ENCODE measurements around the gene LNPEP.

LNPEP gene

GRCh38 chr5:97021416-97021815 lies 85.5 kb downstream of the LNPEP start:
- H3K4me3 ChIP-seq (ENCODE audit: low read length) = no peak overlapping the region
- no peak for DNase-seq (ENCODE audit: low read depth)
- TF ChIP-seq, protein P1, sequence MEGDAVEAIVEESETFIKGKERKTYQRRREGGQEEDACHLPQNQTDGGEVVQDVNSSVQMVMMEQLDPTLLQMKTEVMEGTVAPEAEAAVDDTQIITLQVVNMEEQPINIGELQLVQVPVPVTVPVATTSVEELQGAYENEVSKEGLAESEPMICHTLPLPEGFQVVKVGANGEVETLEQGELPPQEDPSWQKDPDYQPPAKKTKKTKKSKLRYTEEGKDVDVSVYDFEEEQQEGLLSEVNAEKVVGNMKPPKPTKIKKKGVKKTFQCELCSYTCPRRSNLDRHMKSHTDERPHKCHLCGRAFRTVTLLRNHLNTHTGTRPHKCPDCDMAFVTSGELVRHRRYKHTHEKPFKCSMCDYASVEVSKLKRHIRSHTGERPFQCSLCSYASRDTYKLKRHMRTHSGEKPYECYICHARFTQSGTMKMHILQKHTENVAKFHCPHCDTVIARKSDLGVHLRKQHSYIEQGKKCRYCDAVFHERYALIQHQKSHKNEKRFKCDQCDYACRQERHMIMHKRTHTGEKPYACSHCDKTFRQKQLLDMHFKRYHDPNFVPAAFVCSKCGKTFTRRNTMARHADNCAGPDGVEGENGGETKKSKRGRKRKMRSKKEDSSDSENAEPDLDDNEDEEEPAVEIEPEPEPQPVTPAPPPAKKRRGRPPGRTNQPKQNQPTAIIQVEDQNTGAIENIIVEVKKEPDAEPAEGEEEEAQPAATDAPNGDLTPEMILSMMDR (IDR thresholded peaks at IDR 0.05; ENCODE audit: insufficient read depth, low read depth, low read length, missing control alignments) = no peak

- no peak for DNase-seq (ENCODE audit: low read depth)
- TF ChIP-seq, protein P1 (IDR thresholded peaks at IDR 0.05; ENCODE audit: insufficient read depth, low read depth, low read length, missing control alignments) = no peak
- no peak overlapping the region for H3K4me3 ChIP-seq (ENCODE audit: low read length)
Measured at GRCh38 chr5:97022898-97023297, 87.0 kb downstream of the LNPEP start.

- H3K4me3 ChIP-seq (ENCODE audit: low read length) = no peak overlapping the region
- DNase-seq (ENCODE audit: low read depth) = no peak
- TF ChIP-seq, protein P1 (IDR thresholded peaks at IDR 0.05; ENCODE audit: insufficient read depth, low read depth, low read length, missing control alignments) = no peak
Measured at GRCh38 chr5:97026721-97027120, 90.8 kb downstream of the LNPEP start.

- DNase-seq (ENCODE audit: low read depth) = no peak
- TF ChIP-seq, protein P1 (IDR thresholded peaks at IDR 0.05; ENCODE audit: insufficient read depth, low read depth, low read length, missing control alignments) = no peak
- H3K4me3 ChIP-seq (ENCODE audit: low read length) = no peak overlapping the region
Measured at GRCh38 chr5:97037819-97038218, 101.9 kb downstream of the LNPEP start.

DNA sequence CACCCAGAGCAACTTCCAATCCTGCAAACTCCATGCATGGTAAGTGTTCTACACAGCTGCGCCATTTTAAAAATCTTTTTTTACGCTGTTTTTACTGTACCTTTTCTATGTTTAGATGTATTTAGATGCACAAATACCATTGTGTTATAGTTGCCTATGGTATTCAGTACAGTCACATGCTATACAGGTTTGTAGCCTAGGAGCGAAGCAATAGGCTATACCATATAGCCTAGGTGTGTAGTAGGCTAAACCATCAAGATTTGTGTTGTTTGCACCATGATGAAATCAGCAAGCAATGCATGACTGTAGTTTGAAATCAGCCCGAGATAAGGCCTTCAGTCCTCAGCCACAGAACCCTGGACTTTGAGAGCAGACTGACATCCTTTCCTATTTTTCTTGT lies 105.4 kb downstream of the LNPEP start:
- TF ChIP-seq, protein P1 (IDR thresholded peaks at IDR 0.05; ENCODE audit: insufficient read depth, low read depth, low read length, missing control alignments) = no peak
- no peak for DNase-seq (ENCODE audit: low read depth)
- H3K4me3 ChIP-seq (ENCODE audit: low read length) = no peak overlapping the region

DNA sequence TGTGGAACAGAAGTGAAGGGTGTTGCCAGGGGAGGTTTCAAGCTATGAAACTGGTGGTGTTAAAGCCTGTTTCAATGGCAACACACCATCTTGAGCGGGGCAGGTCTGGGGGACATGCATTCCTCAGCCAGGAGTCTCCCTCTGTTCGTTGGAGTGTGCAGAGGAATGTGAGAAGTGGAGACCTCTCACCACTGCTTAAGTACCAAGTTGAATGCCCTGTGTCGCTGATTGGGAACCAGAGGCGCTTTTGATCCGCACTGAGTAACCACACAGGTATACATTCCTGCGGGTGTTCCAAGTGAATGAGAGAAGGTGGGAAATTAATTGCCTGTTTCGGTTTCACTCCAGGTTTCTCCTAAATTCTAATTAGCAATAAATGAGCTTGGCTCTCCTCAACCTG lies 107.1 kb downstream of the LNPEP start:
- no peak overlapping the region for H3K4me3 ChIP-seq (ENCODE audit: low read length)
- TF ChIP-seq, protein P1 (IDR thresholded peaks at IDR 0.05; ENCODE audit: insufficient read depth, low read depth, low read length, missing control alignments) = no peak
- peak; percentile 10 for DNase-seq (ENCODE audit: low read depth)

GRCh38 chr5:97043511-97043910 lies 107.6 kb downstream of the LNPEP start:
- DNase-seq (ENCODE audit: low read depth) = no peak
- H3K4me3 ChIP-seq (ENCODE audit: low read length) = no peak overlapping the region
- TF ChIP-seq, protein P1 (IDR thresholded peaks at IDR 0.05; ENCODE audit: insufficient read depth, low read depth, low read length, missing control alignments) = no peak

Data from epithelial cell of esophagus (primary cell).